Posterior vena cava (tissue), 2 donors: Measurements from ENCODE around the gene MAN2B2. TPM values are rescaled to one million over a fixed set of nuclear protein-coding genes. Genes with fewer than 3 reads are reported as not detected.
"Not testable (repeated sequence)": the region's sequence is repeated elsewhere in the genome, so short reads cannot be mapped to it uniquely, and the experiment has no call there.

Experiments
- DNase-seq: peaks from one replicate; pipeline ENCODE4 v3.0.0-alpha.2; 2020; ENCODE audit warnings: low spot score
- intact Hi-C, 2 donors: fragments of 100-400 bp; cut with DNase I; formaldehyde crosslinking; loops; one replicate each; pipeline versions ENCODE4 v1.14.1 to v1.14.2; 2022 to 2023
- total RNA-seq, 2 donors: library from RNA; stranded (reverse); fragmentation: NEBNext Ultra II Directional; extraction: Animal tissue kit (Norgen Biotek cat#: 25700); gene quantifications; one replicate each; pipeline ENCODE4 v1.2.1, GENCODE V29; 2021
- donor health status: DM: yes; HTN: yes; CAD: no.
- donor health status: DM: yes; HTN: yes; CAD: no.

Gene MAN2B2
- total RNA-seq, 2 donors from 2014 or later: 23.7 to 36.3 TPM

GRCh38 chr4:6626066-6626465 lies 51.1 kb downstream of the MAN2B2 start:
- peak; percentile 54 for DNase-seq
- intact Hi-C loops: no loop called here

GRCh38 chr4:6627832-6628231 lies 52.8 kb downstream of the MAN2B2 start:
- DNase-seq: no peak
- intact Hi-C loops: no loop called here

- DNase-seq, intact Hi-C loops: not testable (repeated sequence)
These were observed 53.5 kb downstream of the MAN2B2 start for GRCh38 chr4:6628484-6628883.

- intact Hi-C loops: no loop called here
These were observed 57.1 kb downstream of the MAN2B2 start for GRCh38 chr4:6632125-6632524.

GRCh38 chr4:6633091-6633906 lies 58.3 kb downstream of the MAN2B2 start:
- DNase-seq: peak; percentile 46

More at GRCh38 chr4:6632125-6632524, 57.1 kb downstream of the MAN2B2 start:
- peak; percentile 15 for DNase-seq

GRCh38 chr4:6634746-6635145 lies 59.8 kb downstream of the MAN2B2 start:
- DNase-seq: peak; percentile 20
- intact Hi-C loops: no loop called here

More at GRCh38 chr4:6633091-6633906, 58.3 kb downstream of the MAN2B2 start:
- intact Hi-C loops: no loop called here

- intact Hi-C loops: no loop called here
- DNase-seq: no peak
These were observed 64.2 kb downstream of the MAN2B2 start for GRCh38 chr4:6639137-6639680.

GRCh38 chr4:6640292-6641163 lies 65.5 kb downstream of the MAN2B2 start, which contains the start of gene MRFAP1:
MRFAP1 (plus strand) TSS chr4:6640685; CDS start chr4:6640863, 178 bp downstream.
- intact Hi-C loops: no loop called here
- DNase-seq: peak; percentile 98

GRCh38 chr4:6641164-6641970 lies 66.4 kb downstream of the MAN2B2 start:
- intact Hi-C loops: no loop called here
- peak; percentile 88 for DNase-seq

GRCh38 chr4:6641971-6642320 lies 67.0 kb downstream of the MAN2B2 start:
- intact Hi-C loops: no loop called here
- no peak for DNase-seq

- intact Hi-C loops: no loop called here
These were observed 68.3 kb downstream of the MAN2B2 start for GRCh38 chr4:6643141-6643847.

GRCh38 chr4:6644792-6645530 lies 70.0 kb downstream of the MAN2B2 start:
- intact Hi-C loops: no loop called here
- no peak for DNase-seq

More at GRCh38 chr4:6643141-6643847, 68.3 kb downstream of the MAN2B2 start:
- DNase-seq: no peak

- intact Hi-C loops: no loop called here
These were observed 72.2 kb downstream of the MAN2B2 start for GRCh38 chr4:6647169-6647568.

GRCh38 chr4:6647582-6648230 lies 72.7 kb downstream of the MAN2B2 start:
- no peak for DNase-seq
- intact Hi-C loops: no loop called here

More at GRCh38 chr4:6647169-6647568, 72.2 kb downstream of the MAN2B2 start:
- DNase-seq: no peak

GRCh38 chr4:6649216-6649615 lies 74.2 kb downstream of the MAN2B2 start:
- DNase-seq: no peak
- intact Hi-C loops: no loop called here

GRCh38 chr4:6654211-6654610 lies 79.2 kb downstream of the MAN2B2 start:
- intact Hi-C loops, DNase-seq: not testable (repeated sequence)

GRCh38 chr4:6655291-6655690 lies 80.3 kb downstream of the MAN2B2 start:
- DNase-seq, intact Hi-C loops: not testable (repeated sequence)
